ENCODE results near the gene PNPLA2.

The PNPLA2 gene

GRCh38 chr11:842370-843002 lies 23.8 kb downstream of the PNPLA2 start, which contains the start of the genes POLR2L and TSPAN4:
Gene POLR2L, minus strand, starts transcription at chr11:842529. Its CDS starts 21 bp downstream, at chr11:842508.
Gene TSPAN4, plus strand, starts transcription at chr11:842852. Its CDS starts 7,453 bp downstream, at chr11:850305.
- peak within 1 kb of the TSS; percentile 94 for H3K4me3 ChIP-seq (ENCODE audit: low read depth, low read length)
- TF ChIP-seq CTCF (IDR thresholded peaks at IDR 0.05; ENCODE audit: low read depth, low read length), result no peak

GRCh38 chr11:843086-843734 lies 24.5 kb downstream of the PNPLA2 start:
- TF ChIP-seq CTCF (IDR thresholded peaks at IDR 0.05; ENCODE audit: low read depth, low read length), result no peak

GRCh38 chr11:843818-844692 lies 25.3 kb downstream of the PNPLA2 start:
- TF ChIP-seq CTCF (IDR thresholded peaks at IDR 0.05; ENCODE audit: low read depth, low read length), result no peak
- H3K4me3 ChIP-seq (ENCODE audit: low read depth, low read length), result peak overlapping the region; percentile 94

More at GRCh38 chr11:843086-843734, 24.5 kb downstream of the PNPLA2 start:
- H3K4me3 ChIP-seq (ENCODE audit: low read depth, low read length), result peak overlapping the region; percentile 94

GRCh38 chr11:844693-845644 lies 26.3 kb downstream of the PNPLA2 start:
- no peak for TF ChIP-seq CTCF (IDR thresholded peaks at IDR 0.05; ENCODE audit: low read depth, low read length)
- H3K4me3 ChIP-seq (ENCODE audit: low read depth, low read length), result peak overlapping the region; percentile 94

- no peak for TF ChIP-seq CTCF (IDR thresholded peaks at IDR 0.05; ENCODE audit: low read depth, low read length)
- H3K4me3 ChIP-seq (ENCODE audit: low read depth, low read length), result peak overlapping the region; percentile 31
Observed at GRCh38 chr11:845872-846495, 27.3 kb downstream of the PNPLA2 start.

GRCh38 chr11:846496-847098 lies 27.9 kb downstream of the PNPLA2 start:
- TF ChIP-seq CTCF (IDR thresholded peaks at IDR 0.05; ENCODE audit: low read depth, low read length), result no peak
- no peak overlapping the region; the same call in 1 of the 2 replicates for H3K4me3 ChIP-seq (ENCODE audit: low read depth, low read length)
